Suprapubic skin (tissue), 4 donors: ENCODE data around the gene USP10.

Experiments used
- CTCF ChIP-seq, 2 donors: fragments of 200-600 bp in 1 of 2; fragments of 450-650 bp in 1 of 2; sonication (generic) in 1 of 2; IDR thresholded peaks; one replicate each; pipeline ENCODE4 v1.5.1; 2016 to 2019; ENCODE audit warnings: antibody characterized with exemption in 2 of 2, mild to moderate bottlenecking in 1 of 2, moderate library complexity in 1 of 2
- EP300 ChIP-seq: sonication (generic); formaldehyde crosslinking; IDR thresholded peaks from one replicate; pipeline ENCODE4 v1.6.1; 2017; ENCODE audit warnings: antibody characterized with exemption
- POLR2A ChIP-seq, 2 donors: fragments of 450-650 bp; IDR thresholded peaks; one replicate each; pipeline ENCODE4 v1.6.1; 2017; ENCODE audit warnings: antibody characterized with exemption in 2 of 2, mild to moderate bottlenecking in 2 of 2, moderate library complexity in 2 of 2
- POLR2AphosphoS5 ChIP-seq, 3 donors: sonication (generic); formaldehyde crosslinking; IDR thresholded peaks; one replicate each; pipeline ENCODE4 v1.6.1; 2017; ENCODE audit warnings: antibody characterized with exemption in 3 of 3

GRCh38 chr16:84675423-84675822, 24.4 kb upstream of the USP10 start:
- no peak for TF ChIP-seq CTCF (IDR thresholded peaks at IDR 0.05)
- no peak for TF ChIP-seq POLR2A (IDR thresholded peaks at IDR 0.05)
- TF ChIP-seq POLR2AphosphoS5 (IDR thresholded peaks at IDR 0.05) = no peak
- TF ChIP-seq EP300 = no peak
